Activated CD8-positive, alpha-beta memory T cell treated with anti-CD3 and anti-CD28 coated beads, Interleukin-2, amount 50 U/mL, for 24 hours (primary cell): ENCODE results near the gene GPC3.

Source experiments
- DNase-seq: peaks from one replicate; pipeline ENCODE4 v3.0.0-alpha.2; 2020; ENCODE audit errors: extremely low read depth

The GPC3 gene

DNA sequence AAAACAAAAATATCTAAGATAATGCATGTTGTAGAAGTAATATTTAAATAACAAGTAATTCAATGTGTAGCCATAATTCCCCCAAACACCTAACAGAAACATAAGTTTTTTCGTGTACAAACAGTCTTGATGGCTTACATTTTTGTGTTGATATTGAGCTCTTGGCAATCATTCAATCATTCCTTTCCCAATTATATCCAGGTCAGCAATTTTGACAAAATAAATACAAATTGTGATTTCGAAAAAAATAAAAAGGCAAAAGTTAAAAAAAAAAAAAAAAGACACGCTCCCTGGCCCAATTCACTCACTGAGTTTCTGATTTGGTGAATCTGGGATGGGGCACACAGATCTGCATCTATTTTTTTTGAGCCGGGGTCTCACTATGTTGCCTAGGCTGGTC lies 382.5 kb downstream of the GPC3 start:
- no peak for DNase-seq

DNA sequence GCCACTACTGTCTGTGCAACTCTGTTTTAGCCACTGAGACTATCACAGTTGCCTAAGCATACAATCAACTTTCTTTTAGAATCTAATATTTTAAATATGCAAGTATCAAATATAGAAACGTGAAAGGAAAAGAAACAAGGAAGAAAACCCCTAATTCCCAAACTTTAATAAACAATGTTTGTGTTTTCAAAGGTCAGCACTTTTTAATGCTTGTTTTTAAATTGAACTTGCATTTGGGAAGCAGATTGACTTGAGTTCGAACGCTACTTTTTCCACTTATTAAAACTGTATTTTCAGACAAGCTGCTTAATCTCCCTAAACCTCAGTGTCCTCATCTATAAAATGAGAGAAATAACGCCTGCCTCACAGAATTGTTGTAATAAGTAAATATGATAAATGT lies 384.3 kb downstream of the GPC3 start:
- no peak for DNase-seq

DNA sequence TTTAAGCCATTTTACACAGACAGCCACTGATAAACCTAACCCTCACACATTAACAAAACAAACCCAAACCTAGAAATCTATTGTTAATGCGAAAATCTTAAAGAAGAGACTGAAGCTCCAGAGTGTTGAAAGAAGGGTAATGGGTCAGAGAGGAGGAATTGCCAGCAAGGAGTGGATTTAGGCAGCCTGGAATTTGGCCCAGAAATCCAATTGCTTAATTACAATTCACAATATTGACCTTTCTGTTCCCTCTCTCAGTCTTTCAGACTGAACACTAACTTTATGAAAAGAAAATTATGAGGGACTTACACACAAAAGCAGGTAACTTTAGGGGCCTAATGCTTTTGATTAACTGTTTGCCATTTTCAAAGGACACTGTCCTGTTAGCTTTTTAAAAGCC lies 384.9 kb downstream of the GPC3 start:
- DNase-seq = no peak

DNA sequence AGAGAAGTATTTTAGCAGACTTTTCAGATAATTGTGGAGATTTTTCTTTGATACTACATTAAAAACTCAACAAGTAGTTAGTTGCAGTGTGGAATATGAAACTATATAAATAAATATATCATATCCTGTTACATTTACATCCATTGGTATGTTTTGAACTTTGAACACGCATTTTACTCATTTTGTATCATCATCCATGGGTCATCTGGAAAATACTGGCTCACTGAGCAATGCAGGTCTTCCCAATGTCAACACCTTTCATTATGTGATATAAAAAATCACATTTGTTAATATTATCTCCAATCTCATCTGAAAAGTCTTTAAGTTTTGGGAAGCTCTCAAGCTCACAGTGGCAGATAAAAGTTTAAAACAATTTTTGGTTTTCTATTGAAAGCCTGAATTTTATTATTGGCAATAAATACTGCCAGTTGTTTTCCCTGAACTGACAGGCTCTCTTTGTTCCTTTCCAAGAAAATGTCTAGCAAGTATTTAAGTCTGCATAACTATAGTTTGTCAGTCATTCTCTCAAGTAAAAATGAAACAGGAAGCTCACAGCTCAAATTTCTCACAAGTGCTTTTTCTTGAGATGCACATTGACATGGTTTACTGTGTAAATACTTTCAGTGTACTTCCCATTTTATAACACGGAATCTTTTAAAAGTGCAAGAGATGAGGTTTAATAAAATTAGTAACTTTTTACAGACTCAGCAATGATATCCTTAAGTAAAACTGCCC lies 386.6 kb downstream of the GPC3 start:
- DNase-seq = no peak

DNA sequence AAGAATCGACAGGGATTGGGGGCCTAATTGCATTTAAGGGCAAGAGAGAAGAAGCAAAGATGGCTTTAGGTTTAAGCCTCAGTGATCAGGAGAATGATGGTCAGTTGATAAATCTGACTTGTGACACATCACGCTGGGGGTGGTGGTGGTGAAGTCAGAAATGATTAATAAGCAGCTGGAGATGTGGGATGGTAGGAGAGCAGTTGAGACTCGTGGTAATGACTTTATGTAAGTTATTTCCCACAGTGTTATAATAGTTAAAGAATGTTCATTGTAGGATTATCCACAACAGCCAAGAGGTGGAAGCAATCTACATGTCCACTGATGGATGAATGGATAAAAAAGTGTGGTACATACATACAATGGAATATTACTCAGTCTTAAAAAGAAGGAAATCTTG lies 391.2 kb downstream of the GPC3 start:
- no peak for DNase-seq

DNA sequence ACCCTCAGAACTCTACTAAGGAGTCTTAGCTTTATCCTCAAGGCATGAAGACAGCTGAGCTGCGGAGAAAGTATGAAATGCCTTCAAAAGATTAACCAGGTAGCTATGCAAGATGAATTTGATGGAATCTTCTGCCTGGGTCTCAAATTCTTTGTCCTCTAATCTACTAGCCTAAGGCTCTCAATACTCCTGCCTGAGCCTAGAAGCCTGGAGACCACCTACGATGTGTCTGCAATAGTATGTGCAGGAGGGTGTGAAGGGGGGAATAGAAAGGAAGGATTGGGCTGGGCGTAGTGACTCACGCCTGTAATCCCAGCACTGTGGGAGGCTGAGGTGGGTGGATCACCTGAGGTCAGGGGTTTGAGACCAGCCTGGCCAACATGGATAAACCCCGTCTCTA lies 391.9 kb downstream of the GPC3 start:
- DNase-seq = no peak

DNA sequence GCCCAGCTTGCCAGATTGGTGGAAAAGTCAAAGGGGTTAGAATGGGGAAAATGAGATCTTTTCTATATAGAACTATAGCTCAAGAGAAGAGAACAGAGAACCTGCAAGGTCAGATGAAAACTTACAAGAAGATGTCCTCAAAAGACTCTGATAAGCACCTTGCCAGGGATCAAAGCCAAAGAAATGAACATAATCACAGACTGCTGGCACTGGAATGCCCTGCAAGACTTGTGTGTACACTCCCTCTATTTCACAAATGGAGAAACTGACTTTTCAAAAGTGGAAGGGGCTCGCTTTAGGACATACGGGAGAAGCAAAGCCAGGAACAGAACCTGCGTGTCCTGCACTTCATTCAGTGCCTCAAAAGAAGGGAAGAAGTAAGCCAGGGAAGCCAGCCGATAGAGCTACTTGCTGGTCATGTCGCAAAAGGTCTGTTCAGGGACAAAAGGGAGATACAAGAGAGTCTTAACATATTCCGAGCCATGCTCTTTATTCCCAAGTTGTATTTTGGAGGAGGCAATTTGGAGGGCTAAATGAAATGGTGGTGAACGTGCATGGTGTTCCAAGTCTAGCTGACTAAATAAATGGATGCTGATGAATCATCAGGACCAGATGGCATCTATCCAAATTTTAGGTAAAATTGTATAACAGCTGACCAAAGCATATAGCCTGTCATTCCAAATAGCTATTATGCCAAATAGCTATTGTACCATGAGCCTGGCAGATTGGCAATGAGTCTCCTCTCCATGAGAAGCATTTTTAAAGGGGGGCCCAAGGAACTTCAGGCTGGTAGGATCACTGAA lies 394.5 kb downstream of the GPC3 start:
- no peak for DNase-seq

DNA sequence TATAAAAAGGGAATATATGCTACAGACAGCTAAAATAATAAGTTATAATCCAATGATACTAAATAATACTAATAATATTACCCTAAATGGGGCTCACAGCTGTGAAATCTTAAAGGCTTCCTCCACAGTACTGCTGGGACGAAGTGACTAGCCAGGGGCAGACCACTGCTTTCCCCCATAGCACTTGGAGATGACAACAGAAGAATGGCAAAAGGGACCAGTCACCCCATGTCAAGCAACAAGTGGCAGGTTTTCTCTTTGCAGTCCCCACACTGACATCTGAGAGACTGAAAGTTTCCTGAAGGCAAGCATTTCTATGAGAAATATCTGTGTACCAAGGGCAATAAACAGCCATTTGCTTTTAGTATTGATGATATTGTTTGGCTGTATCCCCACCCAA lies 396.6 kb downstream of the GPC3 start:
- no peak for DNase-seq

DNA sequence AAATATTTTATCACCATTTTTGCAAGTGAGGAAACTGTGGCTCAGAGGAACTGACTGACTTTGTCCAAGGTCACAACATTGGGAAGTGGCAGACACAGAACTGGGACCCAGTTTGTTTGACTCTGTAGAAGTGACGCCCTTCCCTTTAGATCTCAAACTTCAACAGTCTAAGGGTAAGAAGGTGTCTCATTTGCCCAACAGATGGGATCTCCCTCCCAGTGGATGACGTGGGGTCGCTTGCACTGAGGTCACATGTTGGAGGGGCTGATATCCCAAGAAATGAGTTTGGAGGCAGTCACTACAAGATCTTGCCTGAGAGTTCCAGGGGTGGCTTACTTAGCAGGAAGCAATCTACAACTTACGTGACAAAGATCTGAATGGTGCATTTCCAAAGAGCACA lies 397.6 kb downstream of the GPC3 start:
- no peak for DNase-seq

DNA sequence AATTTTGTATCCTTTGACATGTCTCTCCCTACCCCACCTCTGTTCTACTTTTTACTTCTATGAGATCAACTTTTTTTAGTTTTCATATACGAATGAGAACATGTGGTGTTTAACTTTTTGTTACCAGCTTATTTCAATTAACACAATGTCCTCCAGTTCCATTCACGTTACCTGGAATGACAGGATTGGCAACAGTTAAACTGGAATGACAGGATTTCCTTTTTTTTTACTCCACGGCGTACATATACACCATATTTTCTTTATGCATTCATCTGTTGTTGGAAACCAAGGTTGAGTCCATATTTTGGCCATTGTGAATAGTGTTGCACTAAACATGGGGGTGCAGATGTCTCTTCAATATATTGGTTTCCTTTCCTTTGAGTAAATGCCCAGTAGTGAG lies 398.3 kb downstream of the GPC3 start:
- DNase-seq = no peak

DNA sequence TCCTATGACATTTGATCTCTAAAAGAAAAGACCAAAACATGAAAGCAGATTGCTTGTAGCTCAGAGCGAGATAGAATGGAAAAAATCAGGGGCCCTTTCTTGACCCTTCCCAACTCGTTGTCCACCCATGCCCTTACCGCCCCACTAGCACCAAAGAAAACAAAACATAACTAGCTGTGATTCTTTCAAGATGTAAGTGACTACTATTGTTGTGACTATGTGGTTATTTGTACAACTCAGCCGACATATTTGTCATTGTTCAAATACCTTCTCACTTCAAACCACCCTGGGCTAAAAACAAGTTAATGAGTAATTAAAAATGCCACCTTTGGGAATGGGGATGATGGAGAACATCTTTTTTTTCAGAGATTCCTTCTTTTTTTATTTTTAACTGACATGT lies 399.0 kb downstream of the GPC3 start:
- DNase-seq = no peak

DNA sequence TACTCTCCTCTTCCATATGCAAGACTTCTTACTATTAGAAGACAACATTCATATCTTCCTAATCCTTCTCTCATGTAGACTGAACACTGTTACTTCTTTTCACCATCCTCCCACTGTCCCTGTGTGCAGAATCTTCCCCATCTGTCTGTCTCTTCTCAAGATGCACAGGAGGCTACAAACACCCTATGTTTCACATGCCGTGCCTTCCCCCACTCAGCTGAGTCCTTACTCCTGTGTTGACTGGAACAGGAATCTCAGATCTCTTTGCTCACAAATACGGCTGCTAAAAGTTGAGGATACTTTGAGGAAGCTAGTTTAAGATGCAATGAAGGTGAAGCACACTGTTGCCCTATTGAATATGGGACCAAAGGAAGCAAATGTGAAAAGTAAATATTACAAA lies 401.6 kb downstream of the GPC3 start:
- DNase-seq = no peak

DNA sequence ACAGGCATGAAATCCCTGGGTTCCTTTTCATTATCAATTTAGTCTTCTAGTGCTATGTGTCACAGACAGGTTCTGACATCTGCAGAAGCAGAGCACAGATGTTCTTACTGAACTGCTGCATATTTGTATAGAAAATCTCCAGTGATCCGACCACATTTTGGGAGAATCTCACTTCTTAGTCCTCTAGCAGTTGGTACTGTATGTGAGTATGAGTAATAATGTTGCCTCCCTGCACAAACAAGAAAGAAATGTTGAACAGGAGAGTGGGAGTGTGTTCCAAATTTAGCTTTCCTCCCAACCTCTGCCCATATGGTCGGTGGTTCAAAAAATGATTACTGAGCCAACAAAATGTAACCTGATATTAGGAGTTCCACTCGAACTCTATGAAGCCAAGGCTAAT lies 404.8 kb downstream of the GPC3 start:
- DNase-seq = no peak

DNA sequence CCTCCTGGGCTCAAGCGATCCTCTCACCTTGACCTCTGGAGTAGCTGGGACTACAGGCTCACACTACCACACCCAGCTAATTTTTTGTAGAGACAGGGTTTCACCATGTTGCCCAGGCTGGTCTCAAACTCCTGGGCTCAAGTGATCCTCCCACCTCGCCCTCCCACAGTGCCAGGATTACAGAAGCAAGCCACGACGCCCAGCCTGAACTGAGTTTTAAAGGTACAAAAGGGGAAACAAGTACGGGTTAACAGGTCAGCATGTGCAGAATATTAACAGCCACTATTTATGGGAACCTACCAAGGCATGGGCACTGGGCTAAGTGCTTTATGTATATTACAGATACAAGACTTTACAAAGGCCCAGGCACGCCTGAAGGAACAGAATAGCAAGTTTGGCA lies 405.8 kb downstream of the GPC3 start:
- DNase-seq = no peak

DNA sequence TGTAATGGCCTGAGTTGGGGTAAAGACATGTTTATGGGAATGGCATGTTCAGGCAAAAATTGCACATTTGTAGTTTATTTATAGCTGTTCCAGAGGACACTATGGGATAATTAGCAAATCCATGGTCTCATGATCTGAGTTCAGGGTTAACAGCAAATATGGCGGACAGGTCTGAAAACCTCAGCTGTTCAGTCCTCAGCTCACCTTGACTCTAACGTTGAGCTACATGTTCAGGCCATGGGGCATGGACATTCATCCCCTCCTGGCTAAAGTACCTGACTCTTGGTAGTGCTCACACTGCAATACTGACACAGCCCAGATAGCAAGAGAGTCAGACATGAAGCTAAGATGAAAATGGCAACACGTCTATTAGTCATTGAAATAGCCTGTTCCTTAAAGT lies 408.5 kb downstream of the GPC3 start:
- no peak for DNase-seq

DNA sequence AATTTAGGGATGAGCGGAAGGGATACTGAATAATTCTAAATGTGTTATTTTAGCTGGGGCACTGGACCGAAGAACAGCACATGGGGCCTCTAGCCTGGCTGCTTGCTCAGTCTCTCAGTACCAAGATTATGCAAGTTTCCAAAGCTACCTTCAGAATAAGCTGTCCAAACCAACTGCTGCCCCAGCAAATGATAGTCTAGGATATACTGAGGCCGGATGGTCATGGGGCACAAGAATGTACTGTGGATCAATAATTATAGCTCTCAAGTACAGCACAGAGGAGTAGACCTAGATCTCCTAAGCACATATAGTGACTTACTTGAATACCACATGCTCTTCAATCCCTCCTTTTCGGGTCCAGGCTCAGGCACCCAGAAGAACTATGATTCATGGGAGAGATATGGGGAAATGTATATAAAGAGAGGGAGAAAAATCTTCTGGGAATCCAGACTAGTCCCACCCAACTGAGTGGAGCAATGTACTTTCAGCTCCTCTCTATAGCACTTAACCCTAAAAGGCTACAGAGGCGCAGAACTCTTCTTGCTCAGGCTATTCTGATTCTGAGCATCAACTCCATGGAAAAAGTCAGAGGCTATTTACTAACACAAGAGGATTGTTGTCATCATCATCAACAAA lies 409.8 kb downstream of the GPC3 start:
- DNase-seq = no peak

DNA sequence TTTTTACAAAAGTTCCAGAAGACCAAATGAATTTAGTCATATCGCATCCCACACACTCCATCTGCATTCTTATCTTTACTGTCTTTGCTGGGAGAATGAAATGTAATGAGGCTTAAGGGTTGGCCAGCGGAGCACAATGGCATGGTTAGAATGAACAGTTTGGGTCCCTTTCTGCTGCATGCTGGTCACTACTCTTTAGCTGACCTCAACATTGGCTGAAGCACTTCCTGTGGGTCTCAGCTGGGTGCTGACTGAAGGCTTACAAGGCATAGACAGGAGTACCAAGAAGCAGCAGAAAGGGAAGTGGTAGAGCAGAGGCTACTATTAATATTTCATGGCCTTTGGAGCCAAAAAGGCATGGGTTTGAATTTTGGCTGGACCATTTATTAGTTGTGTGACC lies 410.7 kb downstream of the GPC3 start:
- no peak for DNase-seq

DNA sequence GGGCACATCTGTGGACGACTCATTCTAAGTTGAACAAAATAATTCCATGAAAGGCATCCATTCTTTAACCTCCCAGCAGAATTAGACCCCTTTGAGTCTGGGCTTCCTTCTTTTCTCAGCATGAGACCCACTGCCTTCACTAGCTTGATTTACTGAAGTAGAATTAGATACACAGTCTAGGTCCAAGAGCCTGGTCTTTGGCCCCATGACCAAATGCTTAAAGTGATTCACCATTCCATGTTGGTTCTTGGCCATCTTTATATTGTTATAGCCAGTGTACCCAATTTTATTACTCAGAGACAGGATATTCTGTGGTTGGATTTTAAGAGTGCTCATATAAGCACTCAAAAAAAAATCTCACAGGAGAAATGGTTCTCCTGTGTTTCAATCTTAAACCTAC lies 414.8 kb downstream of the GPC3 start:
- DNase-seq = no peak

DNA sequence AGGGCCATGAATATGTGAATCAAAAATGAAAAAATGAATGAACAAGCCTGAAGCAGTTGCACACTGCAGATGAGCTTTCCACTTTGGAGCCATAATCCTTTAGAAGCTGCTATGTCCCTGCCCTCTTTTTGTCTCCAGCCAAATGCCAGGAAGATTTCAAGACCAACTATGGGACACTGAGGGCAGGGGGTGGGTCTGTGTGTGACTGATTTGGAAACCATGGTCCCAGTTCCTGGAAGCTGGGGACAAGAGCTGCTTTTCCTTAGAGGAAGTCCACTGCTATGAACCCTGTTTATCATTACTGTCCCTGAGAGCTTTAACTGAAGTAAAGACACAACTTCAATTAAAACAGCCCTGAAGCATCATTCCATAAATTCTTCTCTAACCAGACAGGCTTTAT lies 416.2 kb downstream of the GPC3 start:
- DNase-seq = no peak

DNA sequence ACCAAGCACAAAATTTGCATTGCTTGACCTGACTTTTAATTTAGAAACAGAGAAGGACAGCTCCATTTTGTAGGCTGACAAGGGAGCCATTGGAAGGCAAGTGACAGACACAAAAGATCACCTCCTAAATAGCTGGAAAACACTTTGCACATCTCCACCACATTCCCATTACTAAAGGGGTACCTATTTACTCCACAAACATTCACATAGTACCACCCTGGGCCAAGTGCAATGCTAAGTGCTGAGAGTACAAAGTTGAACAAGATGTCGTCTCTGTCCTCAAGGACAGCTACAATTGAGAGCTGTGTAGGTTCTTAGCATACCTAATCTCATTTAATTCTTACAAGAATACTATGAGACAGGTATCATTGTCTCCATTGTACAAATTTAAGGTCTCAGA lies 417.3 kb downstream of the GPC3 start:
- no peak for DNase-seq

DNA sequence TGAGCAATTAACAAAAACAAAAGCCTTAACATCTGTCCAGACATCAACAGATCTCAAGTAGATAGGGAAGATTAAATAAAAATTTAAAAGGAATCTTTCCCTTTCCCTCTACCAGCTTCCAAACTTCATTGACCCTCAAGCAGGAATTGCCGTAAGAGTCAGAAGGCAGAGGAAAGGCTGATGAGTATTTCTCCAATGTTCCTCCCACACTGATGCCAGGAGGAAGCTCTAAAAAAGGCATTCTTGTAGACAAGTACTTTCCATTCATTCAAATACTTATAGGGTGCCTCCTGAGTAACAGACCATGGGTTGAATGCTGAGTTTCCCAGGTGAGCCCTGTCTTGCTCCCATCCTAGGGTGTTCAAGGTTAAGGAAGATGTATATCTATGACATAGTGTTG lies 418.5 kb downstream of the GPC3 start:
- DNase-seq = no peak

DNA sequence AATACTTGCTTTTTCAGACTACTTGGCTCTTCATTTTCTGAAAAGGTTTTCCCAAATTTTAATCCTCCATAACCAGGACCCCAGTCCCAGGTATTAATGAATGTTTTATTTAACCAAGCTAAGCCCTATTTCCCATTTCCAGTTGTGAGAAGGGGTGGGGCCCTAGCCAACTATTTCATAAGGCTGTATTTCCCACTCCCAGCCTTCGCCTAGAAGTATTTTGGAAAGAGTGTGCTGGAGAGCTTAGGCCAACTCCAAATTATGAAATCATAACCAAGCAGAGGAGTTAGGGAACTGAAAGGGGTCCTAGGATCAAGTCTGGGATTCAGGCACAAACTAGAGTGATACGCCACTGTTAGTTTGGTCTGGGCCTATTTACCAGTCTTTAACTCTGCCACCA lies 421.7 kb downstream of the GPC3 start:
- no peak for DNase-seq

DNA sequence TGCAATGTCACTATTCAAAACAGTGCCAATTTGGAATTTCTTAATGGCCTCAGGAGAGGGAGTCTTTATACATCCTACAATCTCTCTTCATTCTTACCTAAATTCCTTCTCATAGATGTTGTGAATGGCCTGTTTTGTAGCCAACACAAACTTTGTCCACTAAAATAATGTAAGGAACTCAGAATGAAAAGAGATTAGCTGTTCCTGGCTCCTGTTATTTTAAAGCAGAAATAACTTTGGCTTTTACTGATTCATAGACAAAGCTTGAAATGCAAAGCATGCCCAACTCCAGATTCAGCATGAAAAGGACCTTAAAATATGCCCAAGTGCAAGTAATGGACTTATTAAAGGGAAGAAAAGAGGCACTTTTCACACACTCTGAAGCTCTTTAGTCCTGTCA lies 424.1 kb downstream of the GPC3 start:
- DNase-seq = no peak
